Fibroblast of pulmonary artery (primary cell): Measurements from ENCODE around the gene NFAT5.
"Not testable (repeated sequence)": the region's sequence is repeated elsewhere in the genome, so short reads cannot be mapped to it uniquely, and the experiment has no call there.

ENCODE experiments used
- DNase-seq: peaks from one replicate; pipeline ENCODE4 v3.0.0-alpha.2; 2010; ENCODE audit warnings: low read depth
- H3K4me3 ChIP-seq: replicated peaks from 2 replicates; pipeline ENCODE4 v1.5.1; 2011; ENCODE audit warnings: low read depth, mild to moderate bottlenecking, control low read depth, low read length, moderate library complexity
- TF ChIP-seq, protein P1 (sequence below): IDR thresholded peaks from 2 replicates; pipeline ENCODE4 v1.5.1; 2011; ENCODE audit warnings: mild to moderate bottlenecking, control low read depth, low read length, inconsistent platforms; ENCODE audit errors: missing control alignments

The NFAT5 gene

DNA sequence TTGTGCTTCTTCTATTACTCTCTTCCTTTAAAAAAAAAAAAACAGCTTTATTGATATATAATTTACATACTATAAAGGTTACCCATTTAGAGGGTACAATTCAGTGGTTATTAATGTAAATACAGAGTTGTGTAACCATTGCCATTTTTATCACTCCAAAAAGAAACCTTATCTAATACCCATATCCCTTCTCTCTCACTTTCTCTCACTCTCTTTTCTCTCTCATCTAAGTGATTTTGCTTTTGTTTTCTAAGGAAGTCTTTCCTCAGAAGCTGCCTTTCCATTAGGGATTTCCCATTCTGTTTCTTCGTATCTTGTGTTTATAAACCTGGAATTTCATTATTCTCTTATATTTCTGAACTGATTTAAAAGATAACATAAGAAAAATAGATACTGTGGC, 55.5 kb downstream of the NFAT5 start:
- TF ChIP-seq, protein P1, sequence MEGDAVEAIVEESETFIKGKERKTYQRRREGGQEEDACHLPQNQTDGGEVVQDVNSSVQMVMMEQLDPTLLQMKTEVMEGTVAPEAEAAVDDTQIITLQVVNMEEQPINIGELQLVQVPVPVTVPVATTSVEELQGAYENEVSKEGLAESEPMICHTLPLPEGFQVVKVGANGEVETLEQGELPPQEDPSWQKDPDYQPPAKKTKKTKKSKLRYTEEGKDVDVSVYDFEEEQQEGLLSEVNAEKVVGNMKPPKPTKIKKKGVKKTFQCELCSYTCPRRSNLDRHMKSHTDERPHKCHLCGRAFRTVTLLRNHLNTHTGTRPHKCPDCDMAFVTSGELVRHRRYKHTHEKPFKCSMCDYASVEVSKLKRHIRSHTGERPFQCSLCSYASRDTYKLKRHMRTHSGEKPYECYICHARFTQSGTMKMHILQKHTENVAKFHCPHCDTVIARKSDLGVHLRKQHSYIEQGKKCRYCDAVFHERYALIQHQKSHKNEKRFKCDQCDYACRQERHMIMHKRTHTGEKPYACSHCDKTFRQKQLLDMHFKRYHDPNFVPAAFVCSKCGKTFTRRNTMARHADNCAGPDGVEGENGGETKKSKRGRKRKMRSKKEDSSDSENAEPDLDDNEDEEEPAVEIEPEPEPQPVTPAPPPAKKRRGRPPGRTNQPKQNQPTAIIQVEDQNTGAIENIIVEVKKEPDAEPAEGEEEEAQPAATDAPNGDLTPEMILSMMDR = no peak
- no peak overlapping the region for H3K4me3 ChIP-seq
- DNase-seq = no peak

DNA sequence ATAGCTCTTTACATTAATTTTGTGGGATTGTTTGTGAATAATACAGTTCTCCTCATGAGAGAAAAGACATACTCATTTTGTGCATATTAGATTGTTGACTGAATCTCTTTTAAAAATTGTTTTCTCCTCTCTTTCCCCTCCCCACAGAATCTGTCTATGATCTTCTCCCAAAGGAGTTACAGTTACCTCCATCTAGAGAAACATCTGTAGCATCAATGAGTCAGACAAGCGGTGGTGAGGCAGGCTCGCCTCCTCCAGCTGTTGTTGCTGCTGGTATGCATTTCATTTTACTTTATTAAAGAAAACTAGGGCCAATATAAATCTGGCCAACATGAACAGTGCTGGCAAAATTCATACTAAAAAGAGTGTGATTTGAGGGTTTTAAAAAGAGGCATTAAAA, 60.5 kb downstream of the NFAT5 start:
- DNase-seq = peak; percentile 20
- no peak overlapping the region for H3K4me3 ChIP-seq
- TF ChIP-seq, protein P1 = no peak

DNA sequence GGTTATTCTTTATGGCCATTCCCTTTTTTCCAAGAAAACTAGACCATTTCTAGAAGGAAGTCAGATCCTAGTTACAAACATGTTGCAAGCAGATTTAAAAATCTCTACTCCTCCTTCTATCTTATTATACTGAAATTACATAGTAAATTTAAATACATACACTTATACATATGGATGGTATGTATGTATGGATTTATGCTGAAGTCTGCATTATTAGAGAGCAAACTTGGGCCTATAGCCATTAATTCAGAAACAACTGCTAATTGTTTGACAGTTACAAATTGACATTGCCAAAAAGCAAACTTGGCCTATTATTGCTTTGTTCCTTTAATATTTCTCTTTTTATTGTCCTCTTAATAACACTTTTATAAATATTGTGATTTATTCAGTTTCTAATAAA, 67.1 kb downstream of the NFAT5 start:
- no peak for DNase-seq
- H3K4me3 ChIP-seq = no peak overlapping the region
- TF ChIP-seq, protein P1 = no peak

DNA sequence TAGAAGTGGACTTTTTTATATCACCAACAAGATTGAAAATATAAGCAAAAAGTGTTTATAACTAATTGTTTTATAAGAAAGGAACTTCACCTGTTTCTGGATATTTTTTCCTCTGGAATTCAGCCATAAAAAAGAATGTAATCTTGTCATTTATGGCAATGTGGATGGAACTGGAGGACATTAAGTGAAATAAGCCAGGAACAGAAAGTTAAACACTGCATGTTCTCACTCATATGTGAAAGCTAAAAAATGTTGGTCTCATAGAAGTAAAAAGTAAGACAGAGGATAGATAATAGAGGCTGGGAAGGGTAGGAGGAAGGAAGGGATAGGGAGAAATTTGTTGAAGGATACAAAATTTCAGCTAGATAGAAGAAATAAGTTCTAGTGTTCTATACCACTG, 67.6 kb downstream of the NFAT5 start:
- TF ChIP-seq, protein P1 = no peak
- no peak for DNase-seq
- H3K4me3 ChIP-seq = no peak overlapping the region

DNA sequence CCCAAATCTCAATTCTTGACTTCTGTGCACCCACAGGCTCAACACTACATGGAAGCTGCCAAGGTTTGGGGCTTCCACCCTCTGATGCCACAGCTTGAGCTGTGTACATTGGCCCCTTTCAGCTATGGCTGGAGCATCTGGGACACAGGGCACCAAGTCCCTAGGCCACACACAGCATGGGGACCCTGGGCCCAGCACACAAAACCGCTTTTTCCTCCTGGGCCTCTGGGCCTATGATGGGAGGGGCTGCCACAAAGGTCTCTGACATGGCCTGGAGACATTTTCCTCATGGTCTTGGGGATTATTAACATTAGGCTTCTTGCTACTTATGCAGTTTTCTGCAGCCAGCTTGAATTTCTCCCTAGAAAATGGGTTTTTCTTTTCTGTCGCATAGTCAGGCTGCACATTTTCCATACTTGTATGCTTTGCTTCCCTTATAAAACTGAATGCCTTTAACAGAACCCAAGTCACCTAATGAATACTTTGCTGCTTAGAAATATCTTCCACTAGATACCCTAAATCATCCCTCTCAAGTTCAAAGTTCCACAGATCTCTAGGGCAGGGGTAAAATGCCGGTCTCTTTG, 70.9 kb downstream of the NFAT5 start:
- not testable (repeated sequence) for DNase-seq

DNA sequence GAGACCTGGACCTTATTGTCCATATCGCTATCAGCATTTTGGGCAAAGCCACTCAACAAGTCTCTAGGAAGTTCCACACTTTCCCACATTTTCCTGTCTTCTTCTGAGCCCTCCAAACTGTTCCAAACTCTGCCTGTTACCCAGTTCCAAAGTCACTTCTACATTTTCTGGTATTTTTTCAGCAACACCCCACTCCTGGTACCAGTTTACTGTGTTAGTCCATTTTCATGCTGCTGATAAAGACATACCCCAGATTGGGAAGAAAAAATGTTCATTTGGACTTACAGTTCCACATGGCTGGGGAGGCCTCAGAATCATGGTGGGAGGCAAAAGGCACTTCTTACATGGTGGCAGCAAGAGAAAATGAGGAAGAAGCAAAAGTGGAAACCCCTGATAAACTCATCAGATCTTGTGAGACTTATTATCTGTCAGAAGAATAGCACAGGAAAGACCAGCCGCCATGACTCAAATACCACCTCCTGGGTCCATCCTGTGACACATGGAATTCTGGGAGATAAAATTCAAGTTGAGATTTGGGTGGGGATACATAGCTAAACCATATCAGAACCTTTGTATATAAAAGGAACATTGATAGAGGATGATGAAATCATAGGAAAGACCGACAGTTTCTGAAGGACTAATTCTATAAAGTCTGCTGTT, 71.6 kb downstream of the NFAT5 start:
- DNase-seq, H3K4me3 ChIP-seq: not testable (repeated sequence)

More for the DNA sequence above, 70.9 kb downstream of the NFAT5 start:
- not testable (repeated sequence) for H3K4me3 ChIP-seq

DNA sequence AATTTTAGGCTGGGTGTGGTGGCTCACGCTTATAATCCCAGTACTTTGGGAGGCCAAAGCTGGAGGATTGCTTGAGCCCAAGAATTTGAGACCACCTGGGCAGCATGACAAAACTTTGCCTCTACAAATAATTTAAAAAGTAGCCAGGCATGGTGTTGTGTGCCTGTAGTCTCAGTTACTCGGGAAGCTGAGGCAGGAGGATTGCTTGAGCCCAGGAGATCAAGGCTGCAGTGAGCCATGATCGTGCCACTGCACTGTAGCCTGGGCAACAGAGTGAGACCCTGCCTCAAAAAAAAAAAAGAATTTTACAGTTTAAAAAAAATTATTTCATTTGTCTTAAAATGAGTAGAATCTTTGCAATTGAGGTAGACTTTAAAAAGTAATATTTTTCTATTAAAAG, 78.2 kb downstream of the NFAT5 start:
- not testable (repeated sequence) for H3K4me3 ChIP-seq, DNase-seq

DNA sequence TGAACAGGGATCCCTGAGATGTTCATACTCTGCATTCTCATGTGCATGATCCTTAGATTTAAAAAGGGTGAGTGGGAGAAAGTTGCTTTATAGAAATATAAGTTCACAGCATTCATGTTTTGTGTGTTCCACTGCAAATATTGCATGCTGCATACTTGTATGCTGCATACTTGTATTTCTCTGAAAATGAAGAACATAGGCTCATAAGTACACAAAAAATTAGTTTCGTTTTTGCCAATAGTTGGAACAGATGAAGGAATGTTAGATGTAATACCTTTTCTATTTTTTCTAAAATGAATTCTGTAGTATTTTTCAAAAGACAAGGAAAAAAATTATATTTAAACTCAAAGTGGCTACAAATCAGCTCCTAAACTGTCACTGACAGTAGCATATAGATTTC, 79.0 kb downstream of the NFAT5 start:
- no peak overlapping the region for H3K4me3 ChIP-seq
- TF ChIP-seq, protein P1 = no peak
- DNase-seq = no peak
